SK-N-SH (cell line): Measurements from ENCODE around the gene SLC25A41.

Experiments
- CTCF ChIP-seq: fragments of 200-600 bp; sonication (generic); IDR thresholded peaks from 2 replicates; pipeline ENCODE4 v1.6.1; 2017; ENCODE audit warnings: antibody characterized with exemption, mild to moderate bottlenecking, moderate library complexity
- MAX ChIP-seq: IDR thresholded peaks from 2 replicates; pipeline ENCODE4 v1.4.0; 2012; ENCODE audit warnings: low read depth

GRCh38 chr19:6416658-6417405 lies 16.7 kb downstream of the SLC25A41 start:
- TF ChIP-seq MAX (no peak), CTCF (no peak)
